Chondrocyte (in vitro differentiated cells): Measurements from ENCODE around the gene ARHGAP18. TPM values are rescaled to one million over a fixed set of nuclear protein-coding genes. Genes with fewer than 3 reads are reported as not detected.

Experiments
- DNase-seq: peaks from one replicate; pipeline ENCODE4 v3.0.0; 2021; ENCODE audit warnings: mixed read lengths, low spot score
- H3K27ac Mint-ChIP-seq: one replicate; pipeline ENCODE4 v1.8.0; 2021; ENCODE audit warnings: mild to moderate bottlenecking, moderate library complexity, mixed read lengths; ENCODE audit not compliant: unreplicated experiment
- H3K27me3 Mint-ChIP-seq: 2 replicates; pipeline ENCODE4 v1.8.0; 2021; ENCODE audit warnings: low read depth, mixed read lengths
- H3K36me3 Mint-ChIP-seq: 2 replicates; pipeline ENCODE4 v1.8.0; 2021; ENCODE audit warnings: low read depth, mixed read lengths
- H3K4me1 Mint-ChIP-seq: 2 replicates; pipeline ENCODE4 v1.8.0; 2021; ENCODE audit warnings: low read depth, mild to moderate bottlenecking, mixed read lengths
- H3K4me3 Mint-ChIP-seq: one replicate; pipeline ENCODE4 v1.8.0; 2021; ENCODE audit warnings: mild to moderate bottlenecking, moderate library complexity, mixed read lengths; ENCODE audit not compliant: unreplicated experiment
- H3K9me3 Mint-ChIP-seq: 2 replicates; pipeline ENCODE4 v1.8.0; 2021; ENCODE audit warnings: low read depth, mixed read lengths
- total RNA-seq: library from RNA; stranded (reverse); gene quantifications from 3 replicates; pipeline ENCODE4 v1.2.1, GENCODE V29; 2021
- TF ChIP-seq, protein P1 (sequence below): fragments of 200-600 bp; sonication (generic); IDR thresholded peaks from 2 replicates; pipeline ENCODE4 v1.5.0; 2021; ENCODE audit warnings: antibody characterized with exemption, mild to moderate bottlenecking, moderate library complexity

Gene ARHGAP18
- total RNA-seq, 1 donor from 2014 or later = 8.0 TPM

- no peak for DNase-seq
- no peak overlapping the region for H3K27ac Mint-ChIP-seq
- peaks cover 2% of the 10 kb centered on the region for H3K36me3 Mint-ChIP-seq
- peaks cover 13% of the 10 kb centered on the region for H3K4me1 Mint-ChIP-seq
- no peaks in the 10 kb centered on the region for H3K9me3 Mint-ChIP-seq
- TF ChIP-seq, protein P1, sequence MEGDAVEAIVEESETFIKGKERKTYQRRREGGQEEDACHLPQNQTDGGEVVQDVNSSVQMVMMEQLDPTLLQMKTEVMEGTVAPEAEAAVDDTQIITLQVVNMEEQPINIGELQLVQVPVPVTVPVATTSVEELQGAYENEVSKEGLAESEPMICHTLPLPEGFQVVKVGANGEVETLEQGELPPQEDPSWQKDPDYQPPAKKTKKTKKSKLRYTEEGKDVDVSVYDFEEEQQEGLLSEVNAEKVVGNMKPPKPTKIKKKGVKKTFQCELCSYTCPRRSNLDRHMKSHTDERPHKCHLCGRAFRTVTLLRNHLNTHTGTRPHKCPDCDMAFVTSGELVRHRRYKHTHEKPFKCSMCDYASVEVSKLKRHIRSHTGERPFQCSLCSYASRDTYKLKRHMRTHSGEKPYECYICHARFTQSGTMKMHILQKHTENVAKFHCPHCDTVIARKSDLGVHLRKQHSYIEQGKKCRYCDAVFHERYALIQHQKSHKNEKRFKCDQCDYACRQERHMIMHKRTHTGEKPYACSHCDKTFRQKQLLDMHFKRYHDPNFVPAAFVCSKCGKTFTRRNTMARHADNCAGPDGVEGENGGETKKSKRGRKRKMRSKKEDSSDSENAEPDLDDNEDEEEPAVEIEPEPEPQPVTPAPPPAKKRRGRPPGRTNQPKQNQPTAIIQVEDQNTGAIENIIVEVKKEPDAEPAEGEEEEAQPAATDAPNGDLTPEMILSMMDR = no peak
- no peak overlapping the region for H3K4me3 Mint-ChIP-seq
- H3K27me3 Mint-ChIP-seq = no peaks in the 10 kb centered on the region
These were observed 81.7 kb downstream of the ARHGAP18 start for GRCh38 chr6:129628101-129628815.

DNA sequence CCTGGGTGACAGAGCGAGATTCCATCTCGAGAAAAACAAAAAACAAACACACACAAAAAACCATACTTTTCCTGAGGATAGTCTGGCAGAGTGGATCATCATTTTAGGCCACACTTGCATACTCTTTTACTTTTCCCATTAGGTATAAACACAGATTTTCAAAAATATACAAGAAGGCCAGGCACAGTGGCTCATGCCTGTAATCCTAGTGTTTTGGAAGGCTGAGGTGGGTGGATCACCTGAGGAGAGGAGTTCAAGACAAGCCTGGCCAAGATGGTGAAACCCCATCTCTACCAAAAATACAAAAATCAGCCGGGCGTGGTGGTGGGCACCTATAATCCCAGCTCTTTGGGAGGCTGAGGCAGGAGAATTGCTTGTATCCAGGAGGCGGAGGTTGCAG lies 85.5 kb downstream of the ARHGAP18 start:
- no peak overlapping the region for H3K27ac Mint-ChIP-seq
- no peak overlapping the region for H3K4me3 Mint-ChIP-seq
- no peak for DNase-seq
- H3K36me3 Mint-ChIP-seq = peaks cover 2% of the 10 kb centered on the region
- no peaks in the 10 kb centered on the region for H3K27me3 Mint-ChIP-seq
- H3K4me1 Mint-ChIP-seq = peaks cover 9% of the 10 kb centered on the region
- TF ChIP-seq, protein P1 = no peak
- H3K9me3 Mint-ChIP-seq = no peaks in the 10 kb centered on the region

DNA sequence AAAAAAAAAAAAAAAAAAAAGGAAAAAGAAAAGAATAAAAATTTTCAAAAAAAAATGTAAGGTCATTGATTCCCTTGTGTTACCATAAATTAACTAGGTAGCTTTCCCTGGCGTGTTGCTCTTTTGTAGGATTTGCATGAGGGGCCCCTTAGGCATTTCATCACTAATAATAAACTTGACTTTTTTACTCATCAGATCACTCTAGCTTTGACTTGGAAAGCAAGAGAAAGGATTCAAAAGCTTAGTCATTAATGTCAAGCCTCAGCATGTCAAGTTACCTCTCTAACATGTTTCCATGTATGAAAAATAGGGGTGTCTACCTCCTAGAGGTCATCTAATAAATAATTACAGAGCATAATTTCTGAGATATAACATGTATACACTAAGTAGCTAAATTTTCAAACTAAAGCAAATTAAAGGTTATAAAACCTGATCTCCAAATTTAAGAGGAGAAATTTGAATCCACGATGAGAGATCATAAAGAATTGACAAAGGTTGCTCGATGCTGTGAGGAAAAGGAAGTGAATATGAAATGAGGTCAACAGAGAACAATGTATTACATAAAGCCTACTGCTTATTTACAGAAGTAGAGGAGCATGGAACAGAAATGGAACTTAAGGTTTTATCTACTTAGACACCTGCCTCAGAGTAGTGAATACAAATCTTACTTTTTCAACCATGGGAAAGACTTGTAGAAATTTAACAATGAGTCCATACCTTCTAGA lies 86.8 kb downstream of the ARHGAP18 start:
- TF ChIP-seq, protein P1 = no peak
- Mint-ChIP-seq H3K27me3 (no peaks in the 10 kb centered on the region), H3K9me3 (peaks cover 3% of the 10 kb centered on the region), H3K4me3 (no peak overlapping the region), H3K27ac (no peak overlapping the region), H3K4me1 (peaks cover 8% of the 10 kb centered on the region), H3K36me3 (no peaks in the 10 kb centered on the region)
- no peak for DNase-seq

DNA sequence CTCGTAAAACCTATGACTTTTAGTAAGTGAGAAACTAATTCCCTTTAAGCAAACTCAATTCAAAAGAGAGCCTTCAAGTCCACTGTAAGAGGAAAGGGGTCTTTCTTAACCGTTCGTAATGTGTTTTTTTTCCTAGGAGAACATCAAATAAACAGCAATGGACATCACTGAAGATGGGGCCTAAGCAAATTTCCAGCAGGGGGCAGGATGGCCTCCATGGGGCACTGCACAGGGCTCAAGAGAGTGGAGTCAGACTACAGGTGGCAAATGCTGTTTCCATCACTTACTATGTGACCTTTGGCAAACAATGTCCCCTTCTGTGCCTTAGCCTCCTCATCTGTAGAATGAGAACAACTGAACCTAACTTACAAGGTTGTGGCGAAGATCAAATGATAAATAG lies 88.7 kb downstream of the ARHGAP18 start:
- DNase-seq = no peak
- no peak overlapping the region for H3K4me3 Mint-ChIP-seq

GRCh38 chr6:129620234-129620610 lies 89.8 kb downstream of the ARHGAP18 start:
- Mint-ChIP-seq H3K4me1 (peaks cover 3% of the 10 kb centered on the region), H3K9me3 (peaks cover 3% of the 10 kb centered on the region), H3K27me3 (no peaks in the 10 kb centered on the region), H3K36me3 (peaks cover under 1% of the 10 kb centered on the region), H3K27ac (no peak overlapping the region), H3K4me3 (no peak overlapping the region)
- DNase-seq = no peak
- TF ChIP-seq, protein P1 = no peak

More for the DNA sequence above, 88.7 kb downstream of the ARHGAP18 start:
- Mint-ChIP-seq H3K27me3 (no peaks in the 10 kb centered on the region), H3K4me1 (peaks cover 3% of the 10 kb centered on the region), H3K36me3 (no peaks in the 10 kb centered on the region), H3K27ac (no peak overlapping the region), H3K9me3 (peaks cover 3% of the 10 kb centered on the region)
- TF ChIP-seq, protein P1 = peak; percentile 43
